SK-N-MC (cell line): ENCODE results near the gene CD34.

Source experiments
- EZH2 ChIP-seq: fragments of 200-600 bp; sonication (generic); IDR thresholded peaks from one replicate; pipeline ENCODE4 v1.6.1; 2017; ENCODE audit warnings: antibody characterized with exemption
- FOXP2 ChIP-seq: optimal IDR thresholded peaks from 2 replicates; pipeline ENCODE3; 2011; ENCODE audit warnings: mild to moderate bottlenecking, moderate library complexity; ENCODE audit not compliant: insufficient read depth; ENCODE audit errors: extremely low read length, control extremely low read depth
- POLR2AphosphoS5 ChIP-seq: IDR thresholded peaks from 2 replicates; pipeline ENCODE4 v1.6.1; 2012; ENCODE audit warnings: mild to moderate bottlenecking, low read depth, low read length, borderline replicate concordance

GRCh38 chr1:207918581-207918980 lies 7.7 kb upstream of the CD34 start:
- TF ChIP-seq EZH2 (no peak), POLR2AphosphoS5 (no peak), FOXP2 (no peak)
